HG03175 (cell line): ENCODE results near the gene MGST2.
"Not testable (repeated sequence)": the region's sequence is repeated elsewhere in the genome, so short reads cannot be mapped to it uniquely, and the experiment has no call there.

Experiments
- ATAC-seq: cut with Tn5 transposase; IDR thresholded peaks from one replicate; pipeline ENCODE4 v1.9.1; 2021; ENCODE audit warnings: mild to moderate bottlenecking, moderate library complexity; ENCODE audit not compliant: unreplicated experiment

The MGST2 gene

DNA sequence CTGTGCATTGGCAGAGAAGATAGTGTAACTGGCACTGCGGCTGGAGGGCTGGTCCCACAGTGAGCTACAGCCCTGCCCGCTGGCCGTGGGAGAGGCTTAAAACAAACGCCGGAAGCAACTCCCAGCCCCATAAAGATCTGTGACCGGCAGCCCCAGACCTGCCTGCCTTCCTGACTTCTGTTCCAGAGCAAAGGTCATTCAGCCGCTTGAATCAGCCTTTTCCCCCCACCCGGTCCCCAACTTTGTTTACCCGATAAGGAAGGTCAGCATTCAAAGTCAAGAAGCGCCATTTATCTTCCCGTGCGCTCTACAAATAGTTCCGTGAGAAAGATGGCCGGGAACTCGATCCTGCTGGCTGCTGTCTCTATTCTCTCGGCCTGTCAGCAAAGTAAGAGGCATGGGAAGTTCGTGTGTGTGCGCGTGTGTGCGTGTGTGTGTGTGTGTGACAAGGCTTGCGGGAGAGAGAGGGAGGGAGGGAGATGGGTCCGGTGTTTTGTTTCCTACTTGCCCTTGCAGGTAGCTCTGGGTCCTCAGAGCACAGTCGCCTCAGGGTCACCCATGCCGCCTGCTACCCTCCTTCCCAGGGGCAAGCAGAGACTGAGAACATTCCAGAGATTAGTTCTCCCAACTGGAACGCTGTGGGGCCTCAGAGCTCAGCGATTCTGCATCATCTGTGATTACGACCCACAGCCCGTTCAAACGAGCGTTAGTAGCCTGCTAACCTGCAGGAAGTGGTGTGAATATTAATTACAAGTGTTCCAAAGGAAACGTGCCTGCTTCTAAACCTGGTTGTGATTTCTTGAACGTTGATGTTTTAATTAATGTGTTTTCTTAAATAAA, at the start of gene MGST2:
TSS of gene MGST2 (plus strand) at position 130 of the 840 bp plus-strand sequence. CDS start at position 331, 201 bp downstream.
- peak; percentile 80 for ATAC-seq

DNA sequence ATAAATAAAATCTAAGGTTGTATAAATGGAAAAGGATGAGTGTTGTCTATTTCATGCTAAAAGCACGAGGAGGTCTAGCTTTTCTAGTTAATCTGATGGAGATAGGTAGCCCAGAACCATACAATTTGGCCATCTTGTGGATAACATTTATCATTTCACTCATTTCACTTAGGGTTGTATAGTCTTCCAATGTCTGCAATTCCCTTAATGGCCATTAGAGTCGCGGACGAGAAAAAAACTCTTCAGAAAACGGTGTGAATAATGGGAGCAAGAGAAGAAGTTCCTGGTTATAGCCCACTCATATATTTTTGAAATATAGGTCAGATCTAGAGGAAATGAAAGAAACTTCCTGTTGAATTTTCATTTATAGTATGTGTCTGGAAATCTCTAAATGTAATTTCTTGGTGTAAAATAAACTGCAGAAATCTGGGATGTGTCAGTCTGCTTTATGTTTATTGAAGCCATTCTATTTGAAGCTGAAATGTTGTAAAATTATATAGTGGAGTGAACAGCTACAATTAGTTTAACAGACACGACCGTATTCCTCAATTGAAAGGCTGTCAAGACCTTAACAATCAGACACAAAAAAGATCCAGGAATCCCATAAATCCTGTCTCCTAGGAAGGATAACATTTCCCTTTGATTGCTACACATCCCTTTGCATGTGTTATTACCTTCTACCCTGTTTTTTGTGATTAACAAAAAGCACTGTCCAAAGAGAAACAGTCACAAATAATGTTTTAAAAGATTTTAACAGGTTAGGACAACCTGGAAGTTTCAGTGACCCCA, 47.7 kb upstream of the MGST2 start:
- ATAC-seq = no peak

DNA sequence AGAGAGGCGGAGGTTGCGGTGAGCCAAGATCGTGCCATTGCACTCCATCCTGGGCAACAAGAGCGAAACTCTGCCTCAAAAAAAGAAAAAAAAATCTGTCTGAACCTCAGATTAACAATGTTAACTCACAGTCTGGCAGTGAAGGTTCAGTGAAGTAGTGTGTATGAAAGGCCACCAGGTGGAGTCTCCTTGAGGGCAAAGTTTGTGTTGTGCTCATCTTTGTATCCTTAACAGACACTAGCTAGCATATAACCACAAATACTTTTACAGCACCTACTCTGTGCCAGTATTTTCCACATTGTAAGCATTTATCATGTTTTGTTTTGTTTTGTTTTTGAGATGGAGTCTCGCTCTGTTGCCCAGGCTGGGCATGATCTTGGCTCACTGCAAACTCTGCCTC, 46.0 kb upstream of the MGST2 start:
- ATAC-seq = peak; percentile 77

DNA sequence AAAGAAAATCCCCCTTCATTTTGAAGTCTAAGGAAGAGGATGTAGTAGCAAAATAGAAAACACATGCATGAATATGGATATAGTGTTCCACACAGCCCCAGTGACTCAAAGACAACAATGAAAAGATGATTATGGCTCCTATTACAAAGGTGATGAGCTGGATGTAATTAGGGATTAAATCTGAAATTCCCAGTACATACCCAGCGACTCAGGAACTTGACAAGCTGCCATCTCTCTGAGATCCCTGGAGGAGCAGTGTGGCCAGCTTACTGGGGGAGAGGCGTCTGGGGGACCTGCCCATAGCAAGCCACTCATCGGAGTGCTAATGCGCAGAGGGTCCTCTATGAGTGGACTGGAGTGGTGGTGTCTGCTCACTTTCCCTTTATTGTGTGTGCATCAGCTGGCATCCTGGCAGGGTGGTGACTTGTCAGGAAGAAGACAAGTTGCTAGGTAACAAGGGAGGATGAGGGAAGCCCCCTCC, 42.7 kb upstream of the MGST2 start:
- no peak for ATAC-seq

DNA sequence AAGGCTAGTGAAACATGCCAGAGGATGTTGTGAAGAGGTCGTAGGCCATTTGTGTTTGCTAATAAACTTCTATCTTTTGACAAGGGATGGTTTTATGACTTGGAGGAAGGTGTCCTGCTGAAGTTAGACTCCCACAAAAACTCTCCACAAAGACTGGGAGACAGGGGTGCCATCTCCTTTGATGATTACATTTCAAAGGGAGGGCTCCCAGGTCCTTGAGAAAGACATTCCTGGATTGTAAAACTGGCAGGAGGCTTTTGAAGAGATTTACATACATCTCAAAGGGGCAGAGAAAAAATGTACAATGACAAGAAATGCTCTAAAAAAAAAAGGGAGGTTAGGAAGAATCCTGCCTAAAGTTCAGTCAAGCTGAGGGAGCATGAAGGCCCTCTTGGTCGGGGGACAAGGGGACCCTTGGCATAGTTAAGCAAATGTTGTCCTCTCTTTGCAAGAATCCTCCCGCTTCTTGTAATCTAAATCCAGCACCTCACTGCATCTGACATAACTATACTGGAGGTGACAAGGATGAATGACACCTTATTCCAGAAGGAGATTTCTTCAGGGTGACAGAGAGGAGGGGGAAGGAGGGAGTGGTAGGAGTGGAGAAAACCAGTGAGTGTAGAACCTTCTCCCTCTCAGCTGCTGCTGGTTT, 41.1 kb upstream of the MGST2 start:
- no peak for ATAC-seq

DNA sequence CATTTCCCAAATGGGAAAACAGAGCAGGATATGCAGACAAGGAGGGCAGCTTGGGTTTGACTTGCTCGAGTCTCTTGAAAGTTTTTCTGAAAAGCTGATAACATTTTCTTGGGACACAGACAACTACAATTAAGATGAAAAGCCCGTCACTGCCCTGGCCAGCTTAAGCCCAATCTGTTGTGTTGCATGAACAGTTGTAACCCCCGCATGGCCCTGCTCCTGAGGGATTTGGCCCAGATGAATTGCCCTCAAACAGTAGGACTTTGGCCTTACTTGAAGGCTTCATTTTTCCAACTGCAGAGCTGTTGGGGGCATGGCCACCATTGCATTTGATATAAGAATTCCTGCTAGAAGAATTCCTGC, 40.5 kb upstream of the MGST2 start:
- no peak for ATAC-seq

DNA sequence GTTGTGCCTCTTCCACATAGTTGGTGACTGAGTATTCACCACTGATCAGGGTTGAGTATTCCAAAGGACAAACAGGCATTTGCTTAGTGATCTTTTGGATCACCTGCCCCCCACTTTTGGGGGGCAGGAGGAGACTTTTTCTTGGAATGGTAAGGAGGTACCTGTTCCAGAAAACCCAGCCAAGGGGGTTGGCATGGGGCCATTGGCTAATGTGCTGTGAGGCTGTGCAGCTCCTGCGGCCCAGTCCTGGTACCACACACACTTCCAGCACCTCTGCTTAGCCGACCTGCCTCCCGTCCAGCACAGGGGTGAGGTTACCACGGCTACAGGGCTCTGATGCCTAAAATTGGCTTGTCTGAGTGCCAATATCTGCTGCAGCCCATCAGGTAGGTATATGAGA, 40.1 kb upstream of the MGST2 start:
- ATAC-seq = no peak

DNA sequence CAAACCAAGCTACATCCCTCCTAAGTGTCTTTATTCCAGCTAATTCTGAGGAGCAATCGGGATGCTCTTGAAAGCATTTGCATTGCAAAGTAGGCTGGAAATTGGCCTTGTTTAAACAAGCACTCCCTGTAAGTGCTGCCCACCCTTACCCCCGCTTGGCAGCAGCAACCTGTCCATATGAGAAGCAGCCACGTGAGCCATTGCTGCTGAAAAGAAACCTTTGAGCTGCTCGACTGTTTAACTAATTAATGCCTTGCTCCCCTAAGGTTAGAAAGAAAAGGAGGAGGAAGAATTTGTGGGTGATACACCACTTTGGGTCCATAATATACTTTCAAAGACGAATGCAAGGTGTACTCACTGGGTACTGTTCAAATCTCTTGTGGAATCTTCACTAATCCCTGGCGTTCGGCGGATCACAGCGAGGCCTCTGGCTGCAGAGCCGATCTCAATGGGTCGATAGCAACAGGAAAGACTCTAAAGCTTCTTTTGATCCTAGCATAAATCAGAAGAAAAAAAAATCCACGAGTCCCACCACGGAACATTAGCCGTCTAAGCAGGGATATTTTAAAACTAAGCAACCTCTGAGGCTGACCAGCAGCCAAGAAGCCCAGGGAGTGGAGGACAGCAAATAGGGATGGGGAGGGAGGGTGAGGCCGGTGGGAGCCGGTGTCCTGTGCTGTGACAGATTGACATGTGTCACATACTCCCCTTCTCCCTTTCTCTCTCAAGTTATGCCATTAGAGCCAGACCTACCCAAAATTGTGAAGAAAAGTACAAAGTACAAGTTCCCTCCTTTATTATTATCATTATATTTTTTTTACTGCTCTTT, 37.2 kb upstream of the MGST2 start:
- ATAC-seq = no peak

DNA sequence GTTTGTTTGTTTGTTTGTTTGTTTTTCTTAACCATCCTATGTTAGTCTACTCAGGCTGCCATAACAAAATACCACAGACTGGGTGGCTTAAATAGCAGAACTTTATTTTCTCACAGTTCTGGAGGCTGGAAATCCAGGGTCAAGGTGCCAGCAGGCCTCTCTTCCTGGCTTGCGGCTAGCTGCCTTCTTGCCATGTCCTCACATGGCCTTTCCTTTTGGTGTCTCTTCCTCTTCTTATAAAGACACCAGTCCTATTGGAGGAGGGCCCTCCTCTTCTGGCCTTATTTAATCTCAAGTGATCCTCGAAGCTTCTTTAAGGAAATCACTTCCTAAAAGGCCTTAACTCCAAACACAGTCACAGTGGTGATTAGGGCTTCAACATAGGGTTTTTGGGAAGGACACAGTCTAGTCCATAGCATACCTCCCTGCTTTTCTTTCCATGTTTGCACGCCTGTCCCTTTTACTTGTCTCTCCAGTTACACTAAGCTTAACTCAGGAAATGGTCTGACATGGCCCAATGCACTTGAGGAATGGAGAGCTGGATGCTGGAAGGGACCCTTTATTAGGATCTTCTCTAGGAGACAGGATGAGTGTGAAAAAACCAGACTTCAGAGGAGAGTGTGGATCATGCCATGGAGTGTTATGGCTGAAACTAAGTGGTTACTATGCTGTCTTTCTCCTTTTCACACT, 36.0 kb upstream of the MGST2 start:
- ATAC-seq = no peak

DNA sequence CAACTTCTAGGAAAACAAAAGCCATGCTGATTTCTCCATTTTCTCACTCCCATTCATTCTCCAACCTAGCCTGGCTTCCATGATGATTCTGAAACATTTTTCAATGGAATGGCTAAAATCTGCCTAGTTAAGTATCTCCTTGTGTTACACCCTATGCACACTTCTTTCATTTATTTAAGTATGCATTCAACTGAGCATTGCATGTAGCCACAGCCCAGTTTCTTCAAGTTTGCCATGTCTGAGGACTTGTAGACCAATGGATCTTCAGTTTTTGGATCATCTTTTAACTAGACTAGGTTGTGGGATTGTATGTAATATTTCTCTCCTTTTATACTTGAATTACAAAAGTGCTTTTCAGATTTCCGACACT, 35.5 kb upstream of the MGST2 start:
- ATAC-seq = no peak

DNA sequence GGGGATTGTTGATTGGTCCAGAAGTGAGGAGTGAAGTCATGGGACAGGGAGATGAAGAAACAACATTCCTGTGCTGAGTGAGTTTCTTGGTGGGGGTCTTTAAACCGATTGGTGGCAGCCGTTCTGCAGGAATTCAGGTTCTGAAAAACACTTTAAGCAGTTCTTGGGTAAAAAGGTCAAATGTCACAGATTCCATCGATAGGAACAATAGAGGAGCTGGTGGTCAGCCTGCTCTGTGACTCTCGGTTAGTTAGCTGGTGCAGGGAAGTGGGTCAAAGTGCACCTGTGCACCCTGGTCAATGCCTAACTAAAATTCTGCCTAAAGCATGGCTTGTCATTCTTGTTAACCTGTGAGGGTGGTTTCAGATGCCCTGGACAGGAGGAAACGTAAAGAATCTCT, 34.6 kb upstream of the MGST2 start:
- ATAC-seq = no peak

DNA sequence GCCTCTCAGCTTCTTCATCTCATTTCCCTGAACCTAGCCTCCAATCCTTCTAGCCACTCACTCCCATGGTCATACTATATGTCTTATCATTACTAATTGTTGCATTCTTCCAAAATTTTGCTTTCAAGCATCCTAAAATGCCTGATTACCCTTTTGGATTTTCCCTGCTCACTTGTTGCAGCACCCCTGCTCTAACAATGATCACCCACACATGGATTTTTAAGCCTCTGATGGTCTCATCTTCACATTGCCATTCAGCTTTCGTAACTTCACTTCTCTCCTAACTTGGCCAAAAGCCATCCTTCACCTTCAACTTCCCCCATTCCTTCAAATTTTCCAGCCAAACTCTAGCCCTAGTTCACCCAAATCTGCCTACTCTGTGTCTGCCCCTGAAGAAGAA, 33.8 kb upstream of the MGST2 start:
- ATAC-seq = no peak

DNA sequence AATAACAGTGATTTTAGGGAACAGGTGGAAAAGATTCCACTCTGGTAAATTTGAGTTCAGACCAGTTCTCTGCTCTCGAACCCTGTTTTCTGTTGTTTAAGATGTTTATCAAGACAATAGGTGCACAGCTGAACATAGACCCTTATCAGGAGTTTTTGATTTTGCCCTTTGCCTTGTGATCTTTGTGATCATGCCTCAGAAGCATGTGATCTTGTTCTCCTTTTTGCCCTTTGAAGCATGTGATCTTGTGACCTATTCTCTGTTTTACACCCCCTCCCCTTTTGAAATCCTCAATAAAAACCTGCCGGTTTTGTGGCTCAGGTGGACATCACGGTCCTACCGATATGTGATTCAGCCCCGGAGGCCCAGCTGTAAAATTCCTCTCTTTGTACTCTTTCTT, 32.9 kb upstream of the MGST2 start:
- ATAC-seq = not testable (repeated sequence)

DNA sequence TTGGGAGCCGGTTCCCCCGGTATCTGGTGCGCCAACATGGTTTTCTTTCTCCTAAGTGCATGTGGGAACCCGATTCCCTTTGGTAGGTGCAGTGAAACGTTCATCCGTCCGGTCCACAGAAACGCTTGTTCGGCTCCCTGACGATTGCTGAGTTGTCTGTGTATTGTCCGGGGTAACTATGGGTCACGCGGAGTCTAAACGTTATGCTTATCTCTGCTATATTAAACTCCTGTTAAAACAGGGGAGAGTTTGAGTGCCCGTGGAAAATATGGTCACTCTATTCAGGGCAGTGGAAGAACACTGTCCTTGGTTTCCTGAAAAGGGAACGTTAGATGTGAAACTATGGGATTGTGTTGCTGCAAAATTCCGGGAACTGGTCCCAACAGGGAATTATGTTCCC, 32.4 kb upstream of the MGST2 start:
- no peak for ATAC-seq

DNA sequence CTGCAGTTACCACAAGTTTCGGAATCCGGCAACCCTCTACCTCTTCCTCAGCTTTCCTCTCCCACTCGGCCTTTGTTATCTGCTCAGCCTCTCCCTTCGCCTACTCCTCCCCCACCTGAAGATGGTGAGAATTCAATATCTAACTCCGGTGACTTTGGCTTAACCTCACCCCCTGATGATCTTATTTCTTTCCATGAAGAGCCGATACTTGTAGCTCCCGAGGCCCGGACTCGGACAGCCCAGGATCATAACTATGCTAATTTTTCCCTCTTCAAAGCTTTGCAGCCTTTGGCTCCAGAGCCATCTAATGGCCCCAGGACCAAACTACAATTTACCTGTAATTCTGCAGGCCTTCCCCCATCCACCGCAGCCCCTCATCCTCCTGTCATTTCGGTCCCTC, 32.0 kb upstream of the MGST2 start:
- no peak for ATAC-seq

DNA sequence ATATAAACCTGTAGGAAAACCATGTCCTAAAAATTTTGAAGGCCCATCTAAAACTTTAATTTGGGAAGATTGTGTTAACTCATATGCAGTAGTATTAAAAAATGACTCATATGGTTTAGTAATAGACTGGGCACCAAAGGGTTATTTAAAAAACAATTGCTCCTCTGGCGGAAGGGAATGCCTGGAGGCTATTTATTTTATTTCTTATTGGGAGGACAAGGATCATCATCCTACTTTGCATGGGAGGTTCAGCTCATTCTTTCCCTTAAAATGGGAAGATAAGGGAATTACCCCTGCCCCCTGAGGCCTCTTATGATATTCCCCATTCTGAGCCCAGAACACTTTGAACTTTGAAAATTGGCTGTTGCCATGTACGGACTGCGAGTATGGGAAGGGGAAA, 29.7 kb upstream of the MGST2 start:
- no peak for ATAC-seq

DNA sequence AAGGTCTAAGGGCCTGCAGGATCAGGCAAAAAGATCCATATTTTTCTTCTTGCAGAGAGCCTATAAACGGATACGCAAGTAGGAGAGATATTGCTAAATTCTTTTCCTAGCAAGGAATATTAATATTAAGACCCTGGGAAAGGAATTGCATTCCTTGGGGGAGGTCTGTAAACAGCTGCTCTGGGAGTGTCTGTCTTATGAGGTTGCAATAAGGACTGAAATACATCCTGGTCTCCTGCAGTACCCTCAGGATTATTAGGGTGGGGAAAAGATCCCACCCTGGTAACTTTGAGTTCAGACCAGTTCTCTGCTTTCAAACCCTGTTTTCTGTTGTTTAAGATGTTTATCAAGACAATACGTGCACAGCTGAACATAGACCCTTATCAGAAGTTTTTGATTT, 27.3 kb upstream of the MGST2 start:
- not testable (repeated sequence) for ATAC-seq

DNA sequence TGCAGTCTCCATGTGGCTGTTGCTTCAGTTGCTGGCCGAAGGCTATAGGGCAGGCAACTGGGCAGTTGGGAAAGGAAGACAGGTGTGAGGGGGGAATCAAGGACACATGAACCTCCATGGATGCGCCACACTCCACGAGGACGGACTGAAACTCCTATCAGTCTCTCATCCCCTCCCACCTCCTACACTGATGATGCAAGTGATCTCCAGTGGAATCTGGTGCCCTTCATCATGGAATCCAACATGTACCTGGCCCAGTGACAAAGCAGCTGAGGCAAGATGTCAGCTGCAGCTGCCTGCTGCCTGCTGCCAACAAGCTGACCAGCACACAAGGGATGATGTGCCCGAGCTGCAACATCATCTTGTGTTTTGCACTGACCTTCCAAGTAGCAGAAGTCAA, 26.0 kb upstream of the MGST2 start:
- no peak for ATAC-seq

DNA sequence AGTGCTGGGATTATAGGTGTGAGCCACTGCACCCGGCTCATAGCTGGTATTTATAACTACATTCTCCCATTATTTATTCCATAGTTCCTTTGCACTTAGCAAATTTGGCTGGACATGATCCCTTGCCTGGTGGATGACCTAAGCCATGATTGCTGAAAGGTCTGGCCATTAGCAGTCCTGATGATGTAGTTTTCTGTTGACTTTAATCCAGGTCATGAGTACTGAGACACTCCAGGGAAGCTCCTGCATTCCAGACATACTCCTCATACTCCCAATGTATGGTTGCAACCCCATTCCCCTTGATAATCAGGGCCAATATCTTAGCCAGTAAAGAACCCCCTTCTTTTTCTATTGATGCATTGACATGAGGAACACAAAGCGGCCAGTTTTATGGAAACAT, 24.4 kb upstream of the MGST2 start:
- ATAC-seq = no peak

DNA sequence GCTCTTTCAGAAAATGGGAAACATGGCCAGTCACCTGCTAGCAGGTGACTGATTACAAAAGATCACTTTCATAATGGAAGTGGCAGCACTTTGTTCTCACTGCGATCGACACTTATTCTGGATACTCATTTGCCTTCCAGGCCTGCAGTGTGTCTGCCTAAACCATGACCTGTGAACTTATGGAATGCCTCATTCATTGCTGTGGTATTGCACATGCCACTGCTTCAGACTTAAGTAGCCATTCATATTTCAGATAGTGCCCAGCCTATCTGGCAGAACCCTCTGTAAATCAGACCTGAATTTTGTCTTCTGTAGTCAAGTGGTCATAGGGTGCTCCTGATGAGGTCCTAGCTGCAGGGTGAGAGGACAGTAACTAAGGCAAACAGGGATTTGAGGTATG, 23.3 kb upstream of the MGST2 start:
- no peak for ATAC-seq
